B cell (primary cell): Measurements from ENCODE around the gene SPRY1.

Experiments used
- EZH2 ChIP-seq: IDR thresholded peaks from 2 replicates; pipeline ENCODE4 v1.6.1; 2012; ENCODE audit warnings: borderline replicate concordance, low read depth, mild to moderate bottlenecking, moderate library complexity, low read length; ENCODE audit not compliant: insufficient read depth, poor library complexity, severe bottlenecking
- TF ChIP-seq, protein P1 (sequence below): fragments of 200-600 bp; IDR thresholded peaks from one replicate; pipeline ENCODE4 v1.8.0; 2022; ENCODE audit warnings: antibody characterized with exemption, mild to moderate bottlenecking

DNA sequence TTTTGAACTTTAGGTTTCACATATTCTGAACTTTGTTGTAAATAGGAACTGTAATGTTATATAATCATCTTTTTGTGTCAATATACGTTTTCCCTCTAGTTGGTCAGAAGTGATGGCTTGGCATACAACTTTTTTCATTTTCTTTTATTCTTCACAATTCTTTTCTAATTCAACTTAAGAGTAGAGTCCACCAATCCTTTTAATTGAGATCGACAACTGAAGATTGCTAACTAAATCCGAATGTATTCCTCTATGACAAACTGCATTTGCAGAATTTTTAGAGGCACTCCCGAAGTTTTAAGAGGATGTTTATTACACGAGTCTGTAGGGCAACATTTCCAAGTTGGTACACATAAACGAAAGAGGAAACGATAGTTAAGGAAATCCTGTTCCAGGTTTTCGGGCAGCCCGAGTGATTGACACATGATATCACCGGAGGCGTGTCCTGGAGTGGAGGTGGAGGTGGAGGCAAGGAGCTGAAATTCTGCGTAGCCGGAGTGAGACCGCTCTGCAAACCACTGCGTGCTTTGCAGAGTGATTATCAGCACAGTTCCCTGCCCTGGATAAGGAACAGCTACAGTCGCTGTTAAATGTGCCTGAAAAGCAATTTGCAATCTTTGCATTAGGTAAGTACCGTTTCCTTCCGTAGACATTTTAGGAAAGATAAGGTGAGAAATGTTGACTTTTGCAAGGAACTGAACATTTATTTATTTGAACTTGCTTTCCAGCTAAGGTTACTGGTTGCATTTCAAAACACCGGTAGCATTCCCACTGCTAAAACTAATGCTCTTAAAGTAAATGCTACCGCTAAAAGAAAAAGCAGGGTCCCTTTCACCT, at the start of gene SPRY1:
- TF ChIP-seq, protein P1, sequence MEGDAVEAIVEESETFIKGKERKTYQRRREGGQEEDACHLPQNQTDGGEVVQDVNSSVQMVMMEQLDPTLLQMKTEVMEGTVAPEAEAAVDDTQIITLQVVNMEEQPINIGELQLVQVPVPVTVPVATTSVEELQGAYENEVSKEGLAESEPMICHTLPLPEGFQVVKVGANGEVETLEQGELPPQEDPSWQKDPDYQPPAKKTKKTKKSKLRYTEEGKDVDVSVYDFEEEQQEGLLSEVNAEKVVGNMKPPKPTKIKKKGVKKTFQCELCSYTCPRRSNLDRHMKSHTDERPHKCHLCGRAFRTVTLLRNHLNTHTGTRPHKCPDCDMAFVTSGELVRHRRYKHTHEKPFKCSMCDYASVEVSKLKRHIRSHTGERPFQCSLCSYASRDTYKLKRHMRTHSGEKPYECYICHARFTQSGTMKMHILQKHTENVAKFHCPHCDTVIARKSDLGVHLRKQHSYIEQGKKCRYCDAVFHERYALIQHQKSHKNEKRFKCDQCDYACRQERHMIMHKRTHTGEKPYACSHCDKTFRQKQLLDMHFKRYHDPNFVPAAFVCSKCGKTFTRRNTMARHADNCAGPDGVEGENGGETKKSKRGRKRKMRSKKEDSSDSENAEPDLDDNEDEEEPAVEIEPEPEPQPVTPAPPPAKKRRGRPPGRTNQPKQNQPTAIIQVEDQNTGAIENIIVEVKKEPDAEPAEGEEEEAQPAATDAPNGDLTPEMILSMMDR = no peak
- no peak for TF ChIP-seq EZH2
